ENCODE results near the gene ECE2.

- no peak for TF ChIP-seq CTCF (IDR thresholded peaks at IDR 0.05)
- no peak for TF ChIP-seq POLR2AphosphoS5 (IDR thresholded peaks at IDR 0.05; ENCODE audit: low read depth, low read length)
- TF ChIP-seq, protein P1, sequence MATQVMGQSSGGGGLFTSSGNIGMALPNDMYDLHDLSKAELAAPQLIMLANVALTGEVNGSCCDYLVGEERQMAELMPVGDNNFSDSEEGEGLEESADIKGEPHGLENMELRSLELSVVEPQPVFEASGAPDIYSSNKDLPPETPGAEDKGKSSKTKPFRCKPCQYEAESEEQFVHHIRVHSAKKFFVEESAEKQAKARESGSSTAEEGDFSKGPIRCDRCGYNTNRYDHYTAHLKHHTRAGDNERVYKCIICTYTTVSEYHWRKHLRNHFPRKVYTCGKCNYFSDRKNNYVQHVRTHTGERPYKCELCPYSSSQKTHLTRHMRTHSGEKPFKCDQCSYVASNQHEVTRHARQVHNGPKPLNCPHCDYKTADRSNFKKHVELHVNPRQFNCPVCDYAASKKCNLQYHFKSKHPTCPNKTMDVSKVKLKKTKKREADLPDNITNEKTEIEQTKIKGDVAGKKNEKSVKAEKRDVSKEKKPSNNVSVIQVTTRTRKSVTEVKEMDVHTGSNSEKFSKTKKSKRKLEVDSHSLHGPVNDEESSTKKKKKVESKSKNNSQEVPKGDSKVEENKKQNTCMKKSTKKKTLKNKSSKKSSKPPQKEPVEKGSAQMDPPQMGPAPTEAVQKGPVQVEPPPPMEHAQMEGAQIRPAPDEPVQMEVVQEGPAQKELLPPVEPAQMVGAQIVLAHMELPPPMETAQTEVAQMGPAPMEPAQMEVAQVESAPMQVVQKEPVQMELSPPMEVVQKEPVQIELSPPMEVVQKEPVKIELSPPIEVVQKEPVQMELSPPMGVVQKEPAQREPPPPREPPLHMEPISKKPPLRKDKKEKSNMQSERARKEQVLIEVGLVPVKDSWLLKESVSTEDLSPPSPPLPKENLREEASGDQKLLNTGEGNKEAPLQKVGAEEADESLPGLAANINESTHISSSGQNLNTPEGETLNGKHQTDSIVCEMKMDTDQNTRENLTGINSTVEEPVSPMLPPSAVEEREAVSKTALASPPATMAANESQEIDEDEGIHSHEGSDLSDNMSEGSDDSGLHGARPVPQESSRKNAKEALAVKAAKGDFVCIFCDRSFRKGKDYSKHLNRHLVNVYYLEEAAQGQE (IDR thresholded peaks at IDR 0.05; ENCODE audit: insufficient read depth in 1 of 2, low read depth in 2 of 2, low read length in 1 of 2): no peak
- no peak for TF ChIP-seq TCF7L2 (IDR thresholded peaks at IDR 0.05; ENCODE audit: low read depth, low read length)
- TF ChIP-seq SIN3A (IDR thresholded peaks at IDR 0.05; ENCODE audit: borderline replicate concordance, insufficient read depth, low read depth, low read length): no peak
Measured at GRCh38 chr3:184300378-184300720, 24.5 kb downstream of the ECE2 start.
